ENCODE results near the gene E2F2.

Gene E2F2

GRCh38 chr1:23481026-23481597 is 49.9 kb downstream of the E2F2 start:
- no peak for DNase-seq

- no peak for DNase-seq
These were observed 50.6 kb downstream of the E2F2 start for GRCh38 chr1:23480187-23481025.

- no peak for DNase-seq
These were observed 51.4 kb downstream of the E2F2 start for GRCh38 chr1:23479666-23479941.

GRCh38 chr1:23478896-23479665 is 52.0 kb downstream of the E2F2 start:
- DNase-seq, result no peak

GRCh38 chr1:23477359-23478144 is 53.5 kb downstream of the E2F2 start:
- no peak for DNase-seq

GRCh38 chr1:23475641-23476040 is 55.4 kb downstream of the E2F2 start:
- DNase-seq, result no peak

GRCh38 chr1:23475134-23475628 is 55.9 kb downstream of the E2F2 start:
- DNase-seq, result no peak

GRCh38 chr1:23473037-23473800 is 57.8 kb downstream of the E2F2 start:
- DNase-seq, result no peak

GRCh38 chr1:23472351-23473036 is 58.5 kb downstream of the E2F2 start:
- DNase-seq, result no peak

GRCh38 chr1:23471473-23472075 is 59.5 kb downstream of the E2F2 start:
- no peak for DNase-seq

- DNase-seq, result no peak
These were observed 60.6 kb downstream of the E2F2 start for GRCh38 chr1:23470282-23471070.

- DNase-seq, result no peak
These were observed 61.6 kb downstream of the E2F2 start for GRCh38 chr1:23469372-23469982.

- no peak for DNase-seq
These were observed 64.5 kb downstream of the E2F2 start for GRCh38 chr1:23466423-23466989.

- DNase-seq, result no peak
These were observed 67.7 kb downstream of the E2F2 start for GRCh38 chr1:23463286-23463685.

GRCh38 chr1:23462766-23463165 is 68.3 kb downstream of the E2F2 start:
- DNase-seq, result no peak

- no peak for DNase-seq
These were observed 70.0 kb downstream of the E2F2 start for GRCh38 chr1:23461050-23461449.

GRCh38 chr1:23460519-23460918 is 70.5 kb downstream of the E2F2 start:
- no peak for DNase-seq

- no peak for DNase-seq
These were observed 71.7 kb downstream of the E2F2 start for GRCh38 chr1:23459338-23459757.
